ENCODE data around the gene ARMC6. TPM values are rescaled to one million over a fixed set of nuclear protein-coding genes. Genes with fewer than 3 reads are reported as not detected.

Gene ARMC6
- total RNA-seq, 4 donors from 2014 or later, result 16.9 to 39.5 (median 25.4) TPM

- DNase-seq (ENCODE audit: low spot score), result peak; percentile 70
- ATAC-seq (ENCODE audit: low FRiP score), result peak; percentile 35
Measured at GRCh38 chr19:19032420-19033175, 805 bp upstream of the ARMC6 start.

GRCh38 chr19:19033176-19033425 is 302 bp upstream of the ARMC6 start:
- ATAC-seq (ENCODE audit: low FRiP score) (no peak), DNase-seq (ENCODE audit: low spot score) (no peak)
- no peak for TF ChIP-seq CTCF (IDR thresholded peaks at IDR 0.05)

More at GRCh38 chr19:19032420-19033175, 805 bp upstream of the ARMC6 start:
- no peak for TF ChIP-seq CTCF (IDR thresholded peaks at IDR 0.05)

GRCh38 chr19:19034204-19034624 is 811 bp downstream of the ARMC6 start:
- DNase-seq (ENCODE audit: low spot score) (no peak), ATAC-seq (ENCODE audit: low FRiP score) (peak; percentile 51)
- TF ChIP-seq CTCF (IDR thresholded peaks at IDR 0.05), result no peak

GRCh38 chr19:19039901-19040300 is 6.5 kb downstream of the ARMC6 start:
- ATAC-seq (ENCODE audit: low FRiP score), result no peak
- DNase-seq (ENCODE audit: low spot score), result no peak
- no peak for TF ChIP-seq CTCF (IDR thresholded peaks at IDR 0.05)

- ATAC-seq (ENCODE audit: low FRiP score), result peak; percentile 63
- no peak for DNase-seq (ENCODE audit: low spot score)
- no peak for TF ChIP-seq CTCF (IDR thresholded peaks at IDR 0.05)
Measured at GRCh38 chr19:19040417-19040816, 7.0 kb downstream of the ARMC6 start.

- ATAC-seq (ENCODE audit: low FRiP score), result no peak
- DNase-seq (ENCODE audit: low spot score), result no peak
- TF ChIP-seq CTCF (IDR thresholded peaks at IDR 0.05), result no peak
Measured at GRCh38 chr19:19042732-19043280, 9.4 kb downstream of the ARMC6 start.

GRCh38 chr19:19043481-19043880 is 10.1 kb downstream of the ARMC6 start:
- no peak for DNase-seq (ENCODE audit: low spot score)
- no peak for TF ChIP-seq CTCF (IDR thresholded peaks at IDR 0.05)
- ATAC-seq (ENCODE audit: low FRiP score), result no peak

Measured in omental fat pad (tissue), 4 donors.